GM13977 (cell line): Measurements from ENCODE around the gene UNC5CL.

Experiments
- DNase-seq: peaks from one replicate; pipeline ENCODE4 v3.0.0; 2012; ENCODE audit warnings: low spot score
- CTCF ChIP-seq: IDR thresholded peaks from 2 replicates; pipeline ENCODE4 v1.5.1; 2012; ENCODE audit warnings: mild to moderate bottlenecking, control low read depth; ENCODE audit not compliant: insufficient read depth; ENCODE audit errors: extremely low read depth, missing control alignments
- in situ Hi-C: fragments of 300-500 bp; cut with MboI; formaldehyde crosslinking; loops from one replicate; pipeline ENCODE4 v1.12.0; 2022; ENCODE audit warnings: low sequenced_read_pairs, low pct_unique_long_range_greater_than_20kb, mixed read lengths, inconsistent platforms; ENCODE audit not compliant: unreplicated experiment

Gene UNC5CL

GRCh38 chr6:41027799-41028560 is 11.0 kb downstream of the UNC5CL start:
- in situ Hi-C loops: no loop called here
- peak; percentile 91 for DNase-seq
- TF ChIP-seq CTCF: peak; percentile 100

GRCh38 chr6:41027241-41027640 is 11.8 kb downstream of the UNC5CL start:
- in situ Hi-C loops: no loop called here
- no peak for DNase-seq
- no peak for TF ChIP-seq CTCF

GRCh38 chr6:41025966-41026530 is 13.0 kb downstream of the UNC5CL start:
- no peak for TF ChIP-seq CTCF
- no peak for DNase-seq
- in situ Hi-C loops: no loop called here

DNA sequence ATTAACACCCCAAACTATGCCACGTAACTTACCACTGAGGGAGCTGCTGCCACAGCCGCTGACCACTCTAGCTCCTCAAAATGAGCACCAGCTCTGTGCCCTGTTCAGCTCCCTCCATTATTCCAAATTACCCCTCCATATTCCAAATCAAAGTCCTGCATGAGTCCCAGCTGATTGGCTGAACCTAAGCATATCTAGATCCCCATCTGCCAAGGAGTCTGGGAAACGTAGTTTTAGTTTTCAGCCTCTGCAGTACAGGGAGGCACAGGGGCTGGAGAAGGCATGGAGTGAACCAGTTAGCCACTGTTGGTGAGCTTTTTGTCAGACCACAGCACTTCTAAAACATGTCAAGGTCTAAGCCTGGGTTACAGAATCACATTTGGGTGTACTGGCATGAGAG is 15.9 kb downstream of the UNC5CL start:
- no peak for DNase-seq
- in situ Hi-C loops: no loop called here
- TF ChIP-seq CTCF: no peak

DNA sequence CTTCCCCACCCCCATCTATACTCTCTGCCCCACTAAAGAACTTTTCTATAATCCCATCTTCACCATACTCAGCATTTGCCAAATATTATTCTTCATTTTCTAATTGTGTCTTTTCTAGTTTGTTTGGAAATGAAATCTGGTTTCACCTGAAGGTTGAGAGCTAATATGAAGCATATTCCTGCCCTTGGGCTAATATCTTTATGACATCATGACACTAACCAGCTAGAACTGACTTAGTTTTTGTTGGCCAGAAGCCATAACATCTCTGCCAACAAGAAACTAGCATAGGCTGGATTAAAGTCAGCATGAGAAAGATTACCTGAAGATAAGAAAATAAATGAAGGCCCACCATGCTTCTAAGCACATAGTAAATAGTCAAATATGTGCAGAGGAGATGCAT is 16.7 kb downstream of the UNC5CL start:
- no peak for TF ChIP-seq CTCF
- no peak for DNase-seq
- in situ Hi-C loops: no loop called here

GRCh38 chr6:41021832-41022231 is 17.2 kb downstream of the UNC5CL start:
- in situ Hi-C loops: no loop called here
- DNase-seq: no peak

More at GRCh38 chr6:41021832-41022231, 17.2 kb downstream of the UNC5CL start:
- peak; percentile 9 for TF ChIP-seq CTCF
